Ishikawa (cell line): Measurements from ENCODE around the gene MARS1.

Experiments used
- CEBPB ChIP-seq: IDR thresholded peaks from 2 replicates; pipeline ENCODE4 v1.6.1; 2012
- CREB1 ChIP-seq: IDR thresholded peaks from 2 replicates; pipeline ENCODE4 v1.6.1; 2012; ENCODE audit warnings: low read depth
- EGR1 ChIP-seq: IDR thresholded peaks from 2 replicates; pipeline ENCODE4 v1.6.1; 2012
- EP300 ChIP-seq: IDR thresholded peaks from 2 replicates; pipeline ENCODE4 v1.6.1; 2012; ENCODE audit warnings: borderline replicate concordance
- FOXM1 ChIP-seq: IDR thresholded peaks from 2 replicates; pipeline ENCODE4 v1.6.1; 2012; ENCODE audit warnings: low read depth, borderline replicate concordance
- MAX ChIP-seq: IDR thresholded peaks from 2 replicates; pipeline ENCODE4 v1.6.1; 2012
- NFIC ChIP-seq: IDR thresholded peaks from 2 replicates; pipeline ENCODE4 v1.6.1; 2012
- RAD21 ChIP-seq: IDR thresholded peaks from 2 replicates; pipeline ENCODE4 v1.6.1; 2012; ENCODE audit warnings: low read depth
- TAF1 ChIP-seq: IDR thresholded peaks from 2 replicates; pipeline ENCODE4 v1.6.1; 2012; ENCODE audit warnings: low read depth, mild to moderate bottlenecking
- TCF12 ChIP-seq: IDR thresholded peaks from 2 replicates; pipeline ENCODE4 v1.6.1; 2012; ENCODE audit warnings: low read depth
- TEAD4 ChIP-seq: IDR thresholded peaks from 2 replicates; pipeline ENCODE4 v1.6.1; 2012
- USF1 ChIP-seq: IDR thresholded peaks from 2 replicates; pipeline ENCODE4 v1.6.1; 2012
- YY1 ChIP-seq: IDR thresholded peaks from 2 replicates; pipeline ENCODE4 v1.6.1; 2012; ENCODE audit warnings: low read depth
- ZBTB7A ChIP-seq: IDR thresholded peaks from 2 replicates; pipeline ENCODE4 v1.6.1; 2012; ENCODE audit warnings: low read depth
- TF ChIP-seq, protein P1 (sequence below): IDR thresholded peaks from 2 replicates; pipeline ENCODE4 v1.6.1; 2012; ENCODE audit warnings: low read depth, mild to moderate bottlenecking

MARS1 gene

GRCh38 chr12:57500213-57500612 lies 12.3 kb downstream of the MARS1 start:
- TF ChIP-seq EGR1, result no peak
- no peak for TF ChIP-seq FOXM1

DNA sequence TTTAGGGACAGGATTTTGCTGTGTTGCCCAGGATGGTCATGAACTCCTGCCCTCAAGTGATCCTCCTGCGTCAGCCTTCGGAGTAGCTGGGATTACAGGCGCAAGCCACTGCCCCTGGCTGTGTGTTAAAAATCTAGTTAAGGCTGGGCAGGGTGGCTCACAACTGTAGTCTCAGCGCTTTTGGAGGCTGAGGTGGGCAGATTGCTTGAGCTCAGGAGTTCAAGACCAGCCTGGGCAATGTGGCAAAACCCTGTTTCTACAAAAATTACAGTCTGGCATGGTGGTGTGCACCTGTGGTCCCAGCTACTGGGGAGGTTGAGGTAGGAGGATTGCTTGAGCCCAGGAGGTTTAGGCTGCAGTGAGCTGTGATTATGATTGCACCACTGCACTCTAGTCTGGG lies 23.3 kb downstream of the MARS1 start:
- TF ChIP-seq CEBPB (no peak), EGR1 (no peak), USF1 (no peak), TEAD4 (no peak), TAF1 (no peak), FOXM1 (no peak), CREB1 (no peak), EP300 (no peak), ZBTB7A (no peak), YY1 (no peak), MAX (no peak)
- TF ChIP-seq, protein P1, sequence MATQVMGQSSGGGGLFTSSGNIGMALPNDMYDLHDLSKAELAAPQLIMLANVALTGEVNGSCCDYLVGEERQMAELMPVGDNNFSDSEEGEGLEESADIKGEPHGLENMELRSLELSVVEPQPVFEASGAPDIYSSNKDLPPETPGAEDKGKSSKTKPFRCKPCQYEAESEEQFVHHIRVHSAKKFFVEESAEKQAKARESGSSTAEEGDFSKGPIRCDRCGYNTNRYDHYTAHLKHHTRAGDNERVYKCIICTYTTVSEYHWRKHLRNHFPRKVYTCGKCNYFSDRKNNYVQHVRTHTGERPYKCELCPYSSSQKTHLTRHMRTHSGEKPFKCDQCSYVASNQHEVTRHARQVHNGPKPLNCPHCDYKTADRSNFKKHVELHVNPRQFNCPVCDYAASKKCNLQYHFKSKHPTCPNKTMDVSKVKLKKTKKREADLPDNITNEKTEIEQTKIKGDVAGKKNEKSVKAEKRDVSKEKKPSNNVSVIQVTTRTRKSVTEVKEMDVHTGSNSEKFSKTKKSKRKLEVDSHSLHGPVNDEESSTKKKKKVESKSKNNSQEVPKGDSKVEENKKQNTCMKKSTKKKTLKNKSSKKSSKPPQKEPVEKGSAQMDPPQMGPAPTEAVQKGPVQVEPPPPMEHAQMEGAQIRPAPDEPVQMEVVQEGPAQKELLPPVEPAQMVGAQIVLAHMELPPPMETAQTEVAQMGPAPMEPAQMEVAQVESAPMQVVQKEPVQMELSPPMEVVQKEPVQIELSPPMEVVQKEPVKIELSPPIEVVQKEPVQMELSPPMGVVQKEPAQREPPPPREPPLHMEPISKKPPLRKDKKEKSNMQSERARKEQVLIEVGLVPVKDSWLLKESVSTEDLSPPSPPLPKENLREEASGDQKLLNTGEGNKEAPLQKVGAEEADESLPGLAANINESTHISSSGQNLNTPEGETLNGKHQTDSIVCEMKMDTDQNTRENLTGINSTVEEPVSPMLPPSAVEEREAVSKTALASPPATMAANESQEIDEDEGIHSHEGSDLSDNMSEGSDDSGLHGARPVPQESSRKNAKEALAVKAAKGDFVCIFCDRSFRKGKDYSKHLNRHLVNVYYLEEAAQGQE, result no peak

- TF ChIP-seq NFIC (no peak), CEBPB (no peak), EGR1 (no peak), FOXM1 (no peak), TCF12 (no peak), CREB1 (no peak), YY1 (no peak), TEAD4 (no peak)
These were observed 23.9 kb downstream of the MARS1 start for GRCh38 chr12:57511588-57512325.

GRCh38 chr12:57512665-57513064 lies 24.8 kb downstream of the MARS1 start:
- no peak for TF ChIP-seq USF1
- TF ChIP-seq TEAD4, result no peak
- no peak for TF ChIP-seq CEBPB
- TF ChIP-seq, protein P1, result 0 out of 2 replicates have a peak, but pooled peaks have one; percentile 8

DNA sequence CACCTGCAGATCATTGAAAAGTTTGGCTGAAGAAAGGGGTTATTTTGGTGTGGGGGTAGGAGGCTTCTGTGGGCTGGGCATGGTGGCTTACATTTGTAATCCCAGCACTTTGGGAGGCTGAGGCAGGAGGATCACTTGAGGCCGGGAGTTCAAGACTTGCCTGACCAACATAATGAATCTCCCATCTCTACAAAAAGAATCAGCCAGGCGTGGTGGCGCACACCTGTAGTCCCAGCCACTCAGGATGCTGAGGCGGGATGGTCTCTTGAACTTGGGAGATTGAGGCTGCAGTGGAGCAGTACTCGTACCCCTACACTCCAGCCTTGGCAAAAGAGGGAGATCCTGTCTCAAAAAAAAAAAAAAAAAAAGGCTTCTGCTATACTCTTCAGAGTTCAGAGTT lies 25.4 kb downstream of the MARS1 start:
- TF ChIP-seq USF1 (no peak), MAX (no peak), EP300 (no peak), YY1 (no peak), CEBPB (no peak), RAD21 (no peak), FOXM1 (no peak), TCF12 (no peak), EGR1 (no peak), CREB1 (no peak), TAF1 (no peak), NFIC (no peak), ZBTB7A (no peak), TEAD4 (no peak)
- TF ChIP-seq, protein P1, result no peak
